K562 (cell line): ENCODE data around the gene CEND1. TPM values are rescaled to one million over a fixed set of nuclear protein-coding genes. Genes with fewer than 3 reads are reported as not detected.

Experiments
- ATAC-seq: fragments of 200-7000 bp; cut with Tn5 transposase; 3 replicates; pipeline ENCODE4 v1.9.1; 2020; ENCODE audit warnings: moderate library complexity
- BruUV-seq: library from RNA; stranded (reverse); fragments of 400-500 nt; replicated peaks from 2 replicates; lab custom pipeline; 2021; lab: Mats Ljungman, UMichigan
- CTCF ChIA-PET: fragments of 300-600 bp; formaldehyde crosslinking; extraction: SDS; loops from one replicate; lab custom pipeline; 2021; ENCODE audit warnings: low intra/inter-chr PET ratio; lab: Yijun Ruan, JAX
- POLR2A ChIA-PET: fragments of 300-600, 350-650 bp; sonication (Branson Sonifier 250); formaldehyde crosslinking; extraction: SDS; loops from one replicate; lab custom pipeline; 2021; ENCODE audit warnings: antibody characterized with exemption, inconsistent platforms; lab: Yijun Ruan, JAX
- DNase-seq, 4 experiments: peaks; one replicate each; pipeline versions ENCODE4 v3.0.0 to v3.0.0-alpha.2; 2011 to 2018; ENCODE audit warnings: low spot score in 3 of 4, mixed read lengths in 3 of 4; ENCODE audit errors: extremely low read depth in 1 of 4
- FAIRE-seq: peaks from 2 replicates; lab custom pipeline; 2011; peaks lifted over from hg19 to GRCh38; lab: Jason Lieb, UNC
- H2AFZ ChIP-seq: 2 replicates; pipeline ENCODE4 v1.6.0; 2011; ENCODE audit warnings: low read depth, low read length, control low read depth, inconsistent platforms
- H3K27ac ChIP-seq: fragments of 200-600 bp; 3 replicates; pipeline ENCODE4 v1.8.0; 2011; ENCODE audit warnings: low read depth, mild to moderate bottlenecking, control low read depth, inconsistent platforms, low read length, moderate library complexity, mixed read lengths; ENCODE audit errors: extremely low read depth
- H3K27me3 ChIP-seq, 2 experiments: fragments of 300-600 bp in 1 of 2; 2 replicates in 1 of 2; 3 replicates in 1 of 2; pipeline versions ENCODE4 v1.6.0 to v1.8.0; 2011; ENCODE audit warnings: inconsistent platforms in 2 of 2, low read length in 2 of 2, mild to moderate bottlenecking in 1 of 2, mixed read lengths in 1 of 2, moderate library complexity in 1 of 2; ENCODE audit not compliant: control insufficient read depth in 2 of 2, insufficient read depth in 2 of 2
- H3K36me3 ChIP-seq: fragments of 300-600 bp; 3 replicates; pipeline ENCODE4 v1.8.0; 2011; ENCODE audit warnings: mild to moderate bottlenecking, low read length, inconsistent platforms; ENCODE audit not compliant: control insufficient read depth, insufficient read depth
- H3K4me1 ChIP-seq, 2 experiments: fragments of 200-600 bp in 1 of 2; replicated peaks in 1 of 2; 2 replicates in 1 of 2; 3 replicates in 1 of 2; pipeline versions ENCODE4 v1.5.1 to v1.8.0; 2011; ENCODE audit warnings: inconsistent platforms in 2 of 2, low read length in 2 of 2, mild to moderate bottlenecking in 1 of 2, mixed read lengths in 1 of 2, moderate library complexity in 1 of 2; ENCODE audit not compliant: control insufficient read depth in 2 of 2, insufficient read depth in 2 of 2
- H3K4me2 ChIP-seq: 2 replicates; pipeline ENCODE4 v1.6.1; 2011; ENCODE audit warnings: low read length, control low read depth, inconsistent platforms, mixed read lengths; ENCODE audit not compliant: insufficient read depth
- H3K4me3 ChIP-seq: fragments of 200-600 bp; sonication (generic), shearing (Covaris generic); 2 replicates; pipeline ENCODE4 v1.5.1; 2016; ENCODE audit warnings: control low read depth, inconsistent platforms
- H3K79me2 ChIP-seq: fragments of 200-600 bp; 3 replicates; pipeline ENCODE4 v1.8.0; 2011; ENCODE audit warnings: low read length, inconsistent platforms; ENCODE audit not compliant: control insufficient read depth, insufficient read depth
- H3K9ac ChIP-seq, 2 experiments: 2 replicates each; pipeline versions ENCODE4 v1.6.0 to v1.6.1; 2011; ENCODE audit warnings: low read depth in 2 of 2, low read length in 2 of 2, control low read depth in 1 of 2, inconsistent platforms in 1 of 2, mild to moderate bottlenecking in 1 of 2, mixed read lengths in 1 of 2; ENCODE audit not compliant: insufficient read depth in 1 of 2
- H3K9me1 ChIP-seq: one replicate; pipeline ENCODE4 v1.6.0; 2011; ENCODE audit warnings: inconsistent platforms, mild to moderate bottlenecking, low read length, moderate library complexity; ENCODE audit not compliant: control insufficient read depth, insufficient read depth
- H3K9me3 ChIP-seq: replicated peaks from 2 replicates; pipeline ENCODE4 v1.5.1; 2011; ENCODE audit warnings: low read depth, low read length, inconsistent platforms; ENCODE audit not compliant: control insufficient read depth, insufficient read depth
- H4K20me1 ChIP-seq: replicated peaks from 2 replicates; pipeline ENCODE4 v1.6.1; 2011; ENCODE audit warnings: low read length, inconsistent platforms, mixed read lengths; ENCODE audit not compliant: control insufficient read depth, insufficient read depth
- E4F1 ChIP-seq: fragments of 250-450 bp; sonication (Bioruptor Pico); IDR thresholded peaks from 2 replicates; pipeline ENCODE4 v1.5.0; 2021; ENCODE audit warnings: mild to moderate bottlenecking, borderline replicate concordance
- EGR1 ChIP-seq: fragments of 450-650 bp; conservative IDR thresholded peaks from 2 replicates; pipeline ENCODE4 v1.6.1; 2017; ENCODE audit warnings: mild to moderate bottlenecking
- FOXA1 ChIP-seq: fragments of 450-650 bp; IDR thresholded peaks from 2 replicates; pipeline ENCODE4 v1.6.1; 2016; ENCODE audit warnings: mild to moderate bottlenecking, borderline replicate concordance
- MAZ ChIP-seq, 2 experiments: fragments of 450-650 bp in 1 of 2; sonication (generic) in 1 of 2; formaldehyde crosslinking; IDR thresholded peaks in 1 of 2; conservative IDR thresholded peaks in 1 of 2; 2 replicates each; pipeline versions ENCODE4 v1.4.0 to v1.5.0; 2020; ENCODE audit warnings: mild to moderate bottlenecking in 1 of 2, missing genetic modification reagents in 1 of 2
- SUPT5H ChIP-seq: fragments of 450-650 bp; IDR thresholded peaks from 2 replicates; pipeline ENCODE4 v1.6.1; 2016
- VEZF1 ChIP-seq: fragments of 200-800 bp; sonication (Bioruptor generic); IDR thresholded peaks from 2 replicates; pipeline ENCODE4 v1.6.1; 2017; ENCODE audit warnings: missing genetic modification characterization, missing compliant biosample characterization
- ZNF311 ChIP-seq: fragments of 250-450 bp; sonication (Bioruptor Pico); IDR thresholded peaks from 2 replicates; pipeline ENCODE4 v1.4.0; 2020; ENCODE audit warnings: mild to moderate bottlenecking, moderate library complexity
- WGBS: fragments of 100-300 bp; shearing (Covaris generic); methylation state at CpG from one replicate; pipeline ENCODE4 v1.1.6; 2016; ENCODE audit warnings: low coverage, mixed read lengths; ENCODE audit not compliant: insufficient coverage; ENCODE audit errors: missing lambda C conversion rate; 5-methylcytosine and 5-hydroxymethylcytosine counted together
- in situ Hi-C: fragments of 300-500 bp; cut with MboI; formaldehyde crosslinking; loops from 4 replicates; pipeline ENCODE4 v1.15.0; 2018; ENCODE audit warnings: inconsistent platforms, mixed read lengths
- intact Hi-C: fragments of 100-400 bp; cut with micrococcal nuclease; formaldehyde crosslinking; loops from 2 replicates; pipeline ENCODE4 v1.14.2; 2022
- polyA plus RNA-seq, 8 experiments: library from polyadenylated mRNA; depleted of rRNA in 4 of 8; stranded (reverse) in 5 of 8; unstranded in 3 of 8; fragments of >200 nt; fragmentation: Nextera tagmentation in 2 of 8; fragmentation: Illumina TruSeq in 1 of 8; extraction: Ambion mirVana in 2 of 8; extraction: Trizol in 1 of 8; gene quantifications; 2 replicates each; pipeline versions ENCODE4 v1.2.1 to v1.2.3, GENCODE V29; 2011 to 2014; ENCODE audit warnings: inconsistent platforms in 1 of 8, missing spikeins in 1 of 8
- total RNA-seq, 7 experiments: library from RNA; depleted of rRNA in 6 of 7; stranded (reverse); fragments of >200 nt in 6 of 7; fragmentation: Illumina TruSeq in 2 of 7; extraction: Trizol in 2 of 7; gene quantifications; 2 replicates each; pipeline versions ENCODE4 v1.2.1 to v1.2.3, GENCODE V29; 2011 to 2021; ENCODE audit warnings: low replicate concordance in 1 of 7
- TF ChIP-seq, protein P1 (sequence below): sonication (generic); formaldehyde crosslinking; IDR thresholded peaks from 2 replicates; pipeline ENCODE4 v1.8.0; 2022; ENCODE audit warnings: missing genetic modification reagents, mild to moderate bottlenecking, moderate library complexity, borderline replicate concordance
- TF ChIP-seq, protein P2 (sequence below): sonication (generic); formaldehyde crosslinking; IDR thresholded peaks from 2 replicates; pipeline ENCODE4 v1.4.0; 2020; ENCODE audit warnings: mild to moderate bottlenecking, missing genetic modification reagents
- TF ChIP-seq, protein P3 (sequence below): sonication (generic); formaldehyde crosslinking; IDR thresholded peaks from 2 replicates; pipeline ENCODE4 v1.8.1; 2023; ENCODE audit warnings: mild to moderate bottlenecking, missing genetic modification reagents, moderate library complexity

The CEND1 gene
- total and polyA plus RNA-seq, 9 of the 15 experiments (the other 6 are each of a cell fraction or from before 2014, with no cell fraction given): 0.13 to 0.18 (median 0.16) TPM; not detected in 6

- TF ChIP-seq E4F1 (CRISPR knock-in tag): no peak
- TF ChIP-seq ZNF311: no peak
- TF ChIP-seq SUPT5H: peak; percentile 75
- TF ChIP-seq, protein P1, sequence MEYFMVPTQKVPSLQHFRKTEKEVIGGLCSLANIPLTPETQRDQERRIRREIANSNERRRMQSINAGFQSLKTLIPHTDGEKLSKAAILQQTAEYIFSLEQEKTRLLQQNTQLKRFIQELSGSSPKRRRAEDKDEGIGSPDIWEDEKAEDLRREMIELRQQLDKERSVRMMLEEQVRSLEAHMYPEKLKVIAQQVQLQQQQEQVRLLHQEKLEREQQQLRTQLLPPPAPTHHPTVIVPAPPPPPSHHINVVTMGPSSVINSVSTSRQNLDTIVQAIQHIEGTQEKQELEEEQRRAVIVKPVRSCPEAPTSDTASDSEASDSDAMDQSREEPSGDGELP (CRISPR knock-in tag): 0 out of 2 replicates have a peak, but pooled peaks have one; percentile 20
Observed at GRCh38 chr11:763549-764321, 26.2 kb downstream of the CEND1 start (continued).

DNA sequence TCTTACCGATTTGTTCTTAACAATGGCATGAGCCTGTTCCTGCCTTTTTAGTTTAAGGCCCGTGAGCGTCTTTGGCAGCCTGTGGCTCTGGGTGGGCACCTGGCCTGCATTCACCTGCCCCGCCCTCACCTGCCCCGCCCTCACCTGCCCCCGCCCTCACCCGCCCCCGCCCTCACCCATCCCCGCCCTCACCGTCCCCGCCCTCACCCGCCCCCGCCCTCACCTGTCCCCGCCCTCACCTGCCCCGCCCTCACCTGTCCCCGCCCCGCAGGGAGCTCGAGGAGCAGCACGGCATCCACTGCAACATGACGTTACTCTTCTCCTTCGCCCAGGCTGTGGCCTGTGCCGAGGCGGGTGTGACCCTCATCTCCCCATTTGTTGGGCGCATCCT lies 26.8 kb downstream of the CEND1 start:
- Histone ChIP-seq H3K9me1 (peaks cover 6% of the 10 kb centered on the region), H4K20me1 (peaks cover 36% of the 10 kb centered on the region), H3K27me3 (no peaks in the 10 kb centered on the region), H2AFZ (no peak overlapping the region), H3K4me2 (no peak overlapping the region), H3K4me3 (no peak overlapping the region), H3K36me3 (peaks cover 94% of the 10 kb centered on the region), H3K9me3 (no peaks in the 10 kb centered on the region), H3K4me1 (peaks cover 8 to 35% of the 10 kb centered on the region in 2 experiments; a peak in 4 of 5 replicates), H3K27ac (0 out of 3 replicates have a peak overlapping the region, but pooled peaks have one; percentile 40), H3K79me2 (peaks cover 3% of the 10 kb centered on the region; the same call in 1 of the 3 replicates), H3K9ac (no peak overlapping the region)
- DNase-seq: peak; percentile 54 to 73 (median 68)
- ChIA-PET POLR2A (interaction anchor here (0.7 to 10.4 kb wide), 12 partner anchors 8 to 214 kb away, joined by 3 to 88 read pairs (median 4); partner anchors contain the start of genes DEAF1, TALDO1 and TMEM80), CTCF (no interaction called here)
- no TSS peak for BruUV-seq
- in situ Hi-C loops: no loop called here
- no peak for FAIRE-seq
- intact Hi-C loops: no loop called here
- peak; percentile 28 for ATAC-seq
- 67% methylated on average over 7 of the region's 24 CpGs for WGBS
- TF ChIP-seq EGR1: 0 out of 2 replicates have a peak, but pooled peaks have one; percentile 15
- TF ChIP-seq, protein P2, sequence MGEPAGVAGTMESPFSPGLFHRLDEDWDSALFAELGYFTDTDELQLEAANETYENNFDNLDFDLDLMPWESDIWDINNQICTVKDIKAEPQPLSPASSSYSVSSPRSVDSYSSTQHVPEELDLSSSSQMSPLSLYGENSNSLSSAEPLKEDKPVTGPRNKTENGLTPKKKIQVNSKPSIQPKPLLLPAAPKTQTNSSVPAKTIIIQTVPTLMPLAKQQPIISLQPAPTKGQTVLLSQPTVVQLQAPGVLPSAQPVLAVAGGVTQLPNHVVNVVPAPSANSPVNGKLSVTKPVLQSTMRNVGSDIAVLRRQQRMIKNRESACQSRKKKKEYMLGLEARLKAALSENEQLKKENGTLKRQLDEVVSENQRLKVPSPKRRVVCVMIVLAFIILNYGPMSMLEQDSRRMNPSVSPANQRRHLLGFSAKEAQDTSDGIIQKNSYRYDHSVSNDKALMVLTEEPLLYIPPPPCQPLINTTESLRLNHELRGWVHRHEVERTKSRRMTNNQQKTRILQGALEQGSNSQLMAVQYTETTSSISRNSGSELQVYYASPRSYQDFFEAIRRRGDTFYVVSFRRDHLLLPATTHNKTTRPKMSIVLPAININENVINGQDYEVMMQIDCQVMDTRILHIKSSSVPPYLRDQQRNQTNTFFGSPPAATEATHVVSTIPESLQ (CRISPR knock-in tag): no peak
- peak in 1 of 2 experiments; percentile 58; a peak in 1 of 4 replicates for TF ChIP-seq MAZ (CRISPR knock-in tag; conservative IDR thresholded peaks at IDR 0.05 in 1 of 2, IDR thresholded peaks at IDR 0.05 in 1 of 2)
- no peak for TF ChIP-seq FOXA1
- peak; percentile 90 for TF ChIP-seq VEZF1 (CRISPR knock-in tag)
- TF ChIP-seq, protein P3, sequence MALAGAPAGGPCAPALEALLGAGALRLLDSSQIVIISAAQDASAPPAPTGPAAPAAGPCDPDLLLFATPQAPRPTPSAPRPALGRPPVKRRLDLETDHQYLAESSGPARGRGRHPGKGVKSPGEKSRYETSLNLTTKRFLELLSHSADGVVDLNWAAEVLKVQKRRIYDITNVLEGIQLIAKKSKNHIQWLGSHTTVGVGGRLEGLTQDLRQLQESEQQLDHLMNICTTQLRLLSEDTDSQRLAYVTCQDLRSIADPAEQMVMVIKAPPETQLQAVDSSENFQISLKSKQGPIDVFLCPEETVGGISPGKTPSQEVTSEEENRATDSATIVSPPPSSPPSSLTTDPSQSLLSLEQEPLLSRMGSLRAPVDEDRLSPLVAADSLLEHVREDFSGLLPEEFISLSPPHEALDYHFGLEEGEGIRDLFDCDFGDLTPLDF: no peak
